Neural cell (in vitro differentiated cells): Measurements from ENCODE around the gene ATOSB. TPM values are rescaled to one million over a fixed set of nuclear protein-coding genes. Genes with fewer than 3 reads are reported as not detected.

ENCODE experiments used
- H2AFZ ChIP-seq: fragments of 200-600, 300-800 bp; sonication (generic), shearing (Covaris generic); 2 replicates; pipeline ENCODE4 v1.6.0; 2014; ENCODE audit warnings: low read depth, mild to moderate bottlenecking, antibody characterized with exemption, low read length, moderate library complexity
- H3F3A ChIP-seq: fragments of 200-600 bp; shearing (Covaris generic); 2 replicates; pipeline ENCODE4 v1.6.1; 2016; ENCODE audit warnings: mild to moderate bottlenecking, moderate library complexity, mixed read lengths, antibody characterized with exemption, low read length; ENCODE audit not compliant: insufficient read depth, poor library complexity, severe bottlenecking
- H3K27ac ChIP-seq: fragments of 200-600, 300-800 bp; sonication (generic), shearing (Covaris generic); 2 replicates; pipeline ENCODE4 v1.5.1; 2014; ENCODE audit warnings: mild to moderate bottlenecking, low read length, moderate library complexity
- H3K27me3 ChIP-seq: fragments of 300-800, 200-600 bp; sonication (generic), shearing (Covaris generic); 2 replicates; pipeline ENCODE4 v1.6.0; 2014; ENCODE audit warnings: mild to moderate bottlenecking, low read depth, low read length, moderate library complexity; ENCODE audit not compliant: insufficient read depth
- H3K36me3 ChIP-seq: fragments of 300-800, 200-600 bp; sonication (generic), shearing (Covaris generic); 2 replicates; pipeline ENCODE4 v1.5.1; 2014; ENCODE audit warnings: mild to moderate bottlenecking, antibody characterized with exemption, low read length, moderate library complexity; ENCODE audit not compliant: insufficient read depth
- H3K4me2 ChIP-seq: fragments of 300-800, 200-600 bp; sonication (generic), shearing (Covaris generic); 2 replicates; pipeline ENCODE4 v1.6.0; 2014; ENCODE audit warnings: mild to moderate bottlenecking, low read length
- H3K4me3 ChIP-seq: fragments of 300-800, 200-600 bp; sonication (generic), shearing (Covaris generic); 2 replicates; pipeline ENCODE4 v1.5.1; 2014; ENCODE audit warnings: mild to moderate bottlenecking, low read length, moderate library complexity
- H3K79me2 ChIP-seq: fragments of 200-600 bp; shearing (Covaris generic); replicated peaks from 2 replicates; pipeline ENCODE4 v1.6.0; 2014; ENCODE audit warnings: mild to moderate bottlenecking, low read length, moderate library complexity; ENCODE audit not compliant: insufficient read depth
- H3K9ac ChIP-seq: fragments of 300-800, 200-600 bp; sonication (generic), shearing (Covaris generic); 2 replicates; pipeline ENCODE4 v1.6.1; 2016; ENCODE audit warnings: mild to moderate bottlenecking, low read length, mixed read lengths
- H3K9me2 ChIP-seq: fragments of 200-600 bp; shearing (Covaris generic); 2 replicates; pipeline ENCODE4 v1.6.1; 2016; ENCODE audit warnings: mild to moderate bottlenecking, low read length, mixed read lengths; ENCODE audit not compliant: insufficient read depth
- H3K9me3 ChIP-seq: fragments of 200-600, 300-800 bp; sonication (generic), shearing (Covaris generic); 2 replicates; pipeline ENCODE4 v1.6.1; 2016; ENCODE audit warnings: mild to moderate bottlenecking, mixed run types, low read length, moderate library complexity, mixed read lengths
- H4K20me1 ChIP-seq: fragments of 200-600 bp; shearing (Covaris generic); 2 replicates; pipeline ENCODE4 v1.6.1; 2016; ENCODE audit warnings: mild to moderate bottlenecking, mixed run types; ENCODE audit not compliant: insufficient read depth
- CTCF ChIP-seq: fragments of 450-650 bp; IDR thresholded peaks from 2 replicates; pipeline ENCODE4 v1.5.1; 2014; ENCODE audit warnings: antibody characterized with exemption, mild to moderate bottlenecking, moderate library complexity; ENCODE audit not compliant: poor library complexity, severe bottlenecking
- EP300 ChIP-seq: fragments of 450-650 bp; conservative IDR thresholded peaks from 2 replicates; pipeline ENCODE4 v1.6.1; 2014; ENCODE audit warnings: antibody characterized with exemption, mild to moderate bottlenecking, moderate library complexity; ENCODE audit not compliant: poor library complexity, severe bottlenecking
- EZH2 ChIP-seq: fragments of 200-600, 300-800 bp; shearing (Covaris generic), sonication (generic); IDR thresholded peaks from 2 replicates; pipeline ENCODE4 v1.6.1; 2014; ENCODE audit warnings: antibody characterized with exemption, low read length, borderline replicate concordance, mild to moderate bottlenecking; ENCODE audit not compliant: insufficient read depth, poor library complexity, severe bottlenecking
- MXI1 ChIP-seq: fragments of 450-650 bp; conservative IDR thresholded peaks from 2 replicates; pipeline ENCODE4 v1.6.1; 2014; ENCODE audit warnings: antibody characterized with exemption, mild to moderate bottlenecking; ENCODE audit not compliant: poor library complexity, severe bottlenecking
- POLR2AphosphoS5 ChIP-seq: IDR thresholded peaks from 2 replicates; pipeline ENCODE4 v1.6.1; 2012
- RAD21 ChIP-seq: fragments of 450-650 bp; conservative IDR thresholded peaks from 2 replicates; pipeline ENCODE4 v1.6.1; 2014; ENCODE audit warnings: antibody characterized with exemption, mild to moderate bottlenecking, moderate library complexity
- REST ChIP-seq: IDR thresholded peaks from 2 replicates; pipeline ENCODE4 v1.6.1; 2012; ENCODE audit warnings: borderline replicate concordance
- SMC3 ChIP-seq: fragments of 450-650 bp; conservative IDR thresholded peaks from 2 replicates; pipeline ENCODE4 v1.6.1; 2014; ENCODE audit warnings: antibody characterized with exemption, mild to moderate bottlenecking, moderate library complexity; ENCODE audit not compliant: poor library complexity
- TAF1 ChIP-seq: IDR thresholded peaks from 2 replicates; pipeline ENCODE4 v1.6.1; 2012; ENCODE audit warnings: low read depth
- polyA plus RNA-seq: library from polyadenylated mRNA; depleted of rRNA; stranded (reverse); fragments of >200 nt; gene quantifications from 2 replicates; pipeline ENCODE4 v1.2.3, GENCODE V29; 2014

ATOSB gene
- polyA plus RNA-seq, 1 donor from 2014 or later, result 28.9 TPM

- Histone ChIP-seq H3K4me2 (no peak overlapping the region), H3K36me3 (no peaks in the 10 kb centered on the region), H2AFZ (no peak overlapping the region), H3K9me3 (no peaks in the 10 kb centered on the region), H3K9ac (no peak overlapping the region), H3K27ac (peak overlapping the region; percentile 0), H3K27me3 (no peaks in the 10 kb centered on the region), H3F3A (peaks cover 7% of the 10 kb centered on the region), H3K4me3 (no peak overlapping the region), H3K9me2 (no peaks in the 10 kb centered on the region), H4K20me1 (no peaks in the 10 kb centered on the region), H3K79me2 (peaks cover 35% of the 10 kb centered on the region)
- TF ChIP-seq EZH2 (no peak), CTCF (no peak), REST (no peak), POLR2AphosphoS5 (no peak), EP300 (no peak), RAD21 (no peak)
These were observed 9.9 kb downstream of the ATOSB start for GRCh38 chr9:35105571-35106342.

GRCh38 chr9:35105126-35105525 lies 10.5 kb downstream of the ATOSB start:
- no peak overlapping the region for H3K4me2 ChIP-seq
- TF ChIP-seq REST (no peak), MXI1 (no peak), EZH2 (no peak), CTCF (no peak), POLR2AphosphoS5 (no peak), TAF1 (no peak), SMC3 (no peak)
- no peak overlapping the region for H2AFZ ChIP-seq
- H4K20me1 ChIP-seq, result no peaks in the 10 kb centered on the region
- H3F3A ChIP-seq, result peaks cover 7% of the 10 kb centered on the region
- peak overlapping the region; percentile 91 for H3K27ac ChIP-seq
- H3K36me3 ChIP-seq, result no peaks in the 10 kb centered on the region
- H3K4me3 ChIP-seq, result no peak overlapping the region
- H3K9me3 ChIP-seq, result no peaks in the 10 kb centered on the region
- no peaks in the 10 kb centered on the region for H3K9me2 ChIP-seq
- peaks cover 29% of the 10 kb centered on the region for H3K79me2 ChIP-seq
- no peak overlapping the region for H3K9ac ChIP-seq
- no peaks in the 10 kb centered on the region for H3K27me3 ChIP-seq
